Astrocyte (in vitro differentiated cells and primary cell): Measurements from ENCODE around the gene CXCL11.

Experiments
- EZH2 ChIP-seq: IDR thresholded peaks from 2 replicates; pipeline ENCODE4 v1.6.1; 2012; ENCODE audit warnings: mild to moderate bottlenecking, low read length, inconsistent platforms; ENCODE audit not compliant: insufficient read depth
- TF ChIP-seq, protein P1 (sequence below): IDR thresholded peaks from 2 replicates; pipeline ENCODE4 v1.5.1; 2011; ENCODE audit warnings: low read depth, mild to moderate bottlenecking, inconsistent platforms, low read length, moderate library complexity; ENCODE audit not compliant: insufficient read depth

DNA sequence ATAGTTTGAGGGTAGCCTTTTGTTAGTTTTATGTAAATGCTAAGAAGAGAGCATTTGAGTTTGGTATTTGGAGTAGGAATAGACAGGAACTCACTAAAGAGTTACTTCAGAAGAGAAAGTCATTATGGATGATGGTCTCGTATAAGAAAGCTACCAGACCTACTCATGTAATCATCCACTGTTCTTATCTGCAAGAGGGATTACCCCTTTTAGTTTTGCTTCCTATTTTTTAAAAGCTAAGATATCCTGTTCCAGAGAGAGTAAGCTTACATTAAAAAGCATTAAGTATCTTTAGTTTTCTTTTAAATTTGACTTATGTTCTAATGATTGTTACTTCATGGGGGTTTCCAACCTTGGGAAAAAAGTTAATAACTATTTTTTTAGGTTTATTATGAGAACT lies 26.1 kb upstream of the CXCL11 start:
- TF ChIP-seq EZH2, result no peak
- TF ChIP-seq, protein P1, sequence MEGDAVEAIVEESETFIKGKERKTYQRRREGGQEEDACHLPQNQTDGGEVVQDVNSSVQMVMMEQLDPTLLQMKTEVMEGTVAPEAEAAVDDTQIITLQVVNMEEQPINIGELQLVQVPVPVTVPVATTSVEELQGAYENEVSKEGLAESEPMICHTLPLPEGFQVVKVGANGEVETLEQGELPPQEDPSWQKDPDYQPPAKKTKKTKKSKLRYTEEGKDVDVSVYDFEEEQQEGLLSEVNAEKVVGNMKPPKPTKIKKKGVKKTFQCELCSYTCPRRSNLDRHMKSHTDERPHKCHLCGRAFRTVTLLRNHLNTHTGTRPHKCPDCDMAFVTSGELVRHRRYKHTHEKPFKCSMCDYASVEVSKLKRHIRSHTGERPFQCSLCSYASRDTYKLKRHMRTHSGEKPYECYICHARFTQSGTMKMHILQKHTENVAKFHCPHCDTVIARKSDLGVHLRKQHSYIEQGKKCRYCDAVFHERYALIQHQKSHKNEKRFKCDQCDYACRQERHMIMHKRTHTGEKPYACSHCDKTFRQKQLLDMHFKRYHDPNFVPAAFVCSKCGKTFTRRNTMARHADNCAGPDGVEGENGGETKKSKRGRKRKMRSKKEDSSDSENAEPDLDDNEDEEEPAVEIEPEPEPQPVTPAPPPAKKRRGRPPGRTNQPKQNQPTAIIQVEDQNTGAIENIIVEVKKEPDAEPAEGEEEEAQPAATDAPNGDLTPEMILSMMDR, result no peak
